Measurements from ENCODE around the gene ARID5A.

GRCh38 chr2:96575785-96576456 lies 39.4 kb downstream of the ARID5A start:
- no peak for TF ChIP-seq MXD1 (CRISPR knock-in tag; IDR thresholded peaks at IDR 0.05)
- TF ChIP-seq JUNB (CRISPR knock-in tag; IDR thresholded peaks at IDR 0.05; ENCODE audit: borderline replicate concordance): no peak
- TF ChIP-seq NCOA2 (CRISPR knock-in tag; IDR thresholded peaks at IDR 0.05): no peak
- TF ChIP-seq ATF2 (CRISPR knock-in tag; IDR thresholded peaks at IDR 0.05): no peak
- no peak for TF ChIP-seq SMC3 (IDR thresholded peaks at IDR 0.05; ENCODE audit: low read length)
- TF ChIP-seq IRF1 (CRISPR knock-in tag; IDR thresholded peaks at IDR 0.05; ENCODE audit: low read depth): no peak
- TF ChIP-seq CHD2 (IDR thresholded peaks at IDR 0.05; ENCODE audit: low read depth, low read length): no peak
- no peak for TF ChIP-seq RFXAP (CRISPR knock-in tag; IDR thresholded peaks at IDR 0.05; ENCODE audit: borderline replicate concordance)
